GOT3 (cell line): Measurements from ENCODE around the gene ZFAND6.
"Not testable (repeated sequence)": the region's sequence is repeated elsewhere in the genome, so short reads cannot be mapped to it uniquely, and the experiment has no call there.

ENCODE experiments used
- DNase-seq: peaks from one replicate; lab custom pipeline; 2025; ENCODE audit warnings: mixed read lengths; lab: John Stamatoyannopoulos, UW

Gene ZFAND6

GRCh38 chr15:80151148-80151547, 91.7 kb downstream of the ZFAND6 start:
- DNase-seq: no peak

GRCh38 chr15:80151576-80151975, 92.1 kb downstream of the ZFAND6 start:
- DNase-seq: no peak

GRCh38 chr15:80152180-80152895, 92.9 kb downstream of the ZFAND6 start:
- peak; percentile 85 for DNase-seq

- peak; percentile 71 for DNase-seq
These were observed 93.7 kb downstream of the ZFAND6 start, which contains the start of gene FAH for GRCh38 chr15:80152896-80153876. FAH (plus strand) TSS chr15:80152999; CDS start chr15:80153055, 56 bp downstream.

- DNase-seq: no peak
These were observed 94.4 kb downstream of the ZFAND6 start for GRCh38 chr15:80153900-80154299.

GRCh38 chr15:80154336-80154735, 94.9 kb downstream of the ZFAND6 start:
- DNase-seq: no peak

- DNase-seq: no peak
These were observed 95.5 kb downstream of the ZFAND6 start for GRCh38 chr15:80155001-80155377.

GRCh38 chr15:80155378-80156175, 96.1 kb downstream of the ZFAND6 start:
- not testable (repeated sequence) for DNase-seq

- DNase-seq: no peak
These were observed 96.8 kb downstream of the ZFAND6 start for GRCh38 chr15:80156176-80156720.

GRCh38 chr15:80157215-80157614, 97.7 kb downstream of the ZFAND6 start:
- no peak for DNase-seq

- DNase-seq: no peak
These were observed 99.8 kb downstream of the ZFAND6 start for GRCh38 chr15:80159301-80159700.

GRCh38 chr15:80159811-80160569, 100.5 kb downstream of the ZFAND6 start:
- DNase-seq: no peak

- DNase-seq: no peak
These were observed 101.2 kb downstream of the ZFAND6 start for GRCh38 chr15:80160570-80161156.

- no peak for DNase-seq
These were observed 102.1 kb downstream of the ZFAND6 start for GRCh38 chr15:80161468-80162016.

GRCh38 chr15:80162059-80162554, 102.6 kb downstream of the ZFAND6 start:
- DNase-seq: no peak

- no peak for DNase-seq
These were observed 103.7 kb downstream of the ZFAND6 start for GRCh38 chr15:80163217-80163616.

GRCh38 chr15:80163897-80164296, 104.4 kb downstream of the ZFAND6 start:
- DNase-seq: no peak

- DNase-seq: no peak
These were observed 108.5 kb downstream of the ZFAND6 start for GRCh38 chr15:80167936-80168335.

GRCh38 chr15:80168421-80168820, 108.9 kb downstream of the ZFAND6 start:
- DNase-seq: no peak

- DNase-seq: no peak
These were observed 110.4 kb downstream of the ZFAND6 start for GRCh38 chr15:80169768-80170357.
